Trophoblast cell (in vitro differentiated cells and primary cell): ENCODE measurements around the gene HBD.

Source experiments
- DNase-seq, 2 donors: peaks; one replicate each; pipeline ENCODE4 v3.0.0-alpha.2; 2016
- H2AFZ ChIP-seq: 2 replicates; pipeline ENCODE4 v1.6.1; 2013; ENCODE audit warnings: low read length, moderate library complexity, mild to moderate bottlenecking; ENCODE audit not compliant: insufficient read depth, poor library complexity
- H2AK5ac ChIP-seq: 2 replicates; pipeline ENCODE4 v1.6.1; 2013; ENCODE audit warnings: mild to moderate bottlenecking, low read length
- H2BK120ac ChIP-seq: 2 replicates; pipeline ENCODE4 v1.6.1; 2013; ENCODE audit warnings: low read length, mild to moderate bottlenecking, moderate library complexity; ENCODE audit not compliant: insufficient read depth, poor library complexity
- H2BK12ac ChIP-seq: 2 replicates; pipeline ENCODE4 v1.6.1; 2013; ENCODE audit warnings: mild to moderate bottlenecking, low read length, moderate library complexity
- H2BK5ac ChIP-seq: 2 replicates; pipeline ENCODE4 v1.6.1; 2013; ENCODE audit warnings: low read length, low read depth, moderate library complexity, mild to moderate bottlenecking; ENCODE audit not compliant: poor library complexity
- H3K14ac ChIP-seq: 2 replicates; pipeline ENCODE4 v1.6.1; 2013; ENCODE audit warnings: mild to moderate bottlenecking, low read length
- H3K18ac ChIP-seq: 2 replicates; pipeline ENCODE4 v1.6.1; 2013; ENCODE audit warnings: mild to moderate bottlenecking, low read length
- H3K23ac ChIP-seq: 2 replicates; pipeline ENCODE4 v1.6.1; 2013; ENCODE audit warnings: low read length
- H3K27ac ChIP-seq: 2 replicates; pipeline ENCODE4 v1.5.1; 2013; ENCODE audit warnings: low read depth, mild to moderate bottlenecking, inconsistent platforms, low read length, moderate library complexity
- H3K27me3 ChIP-seq: 2 replicates; pipeline ENCODE4 v1.6.1; 2013; ENCODE audit warnings: inconsistent platforms, mild to moderate bottlenecking, low read length, moderate library complexity; ENCODE audit not compliant: insufficient read depth
- H3K36me3 ChIP-seq, 2 experiments: 1 replicate in 1 of 2; 2 replicates in 1 of 2; pipeline ENCODE4 v1.6.1; 2013; ENCODE audit warnings: low read length in 2 of 2, mild to moderate bottlenecking in 2 of 2, moderate library complexity in 1 of 2; ENCODE audit not compliant: insufficient read depth in 2 of 2, control insufficient read depth in 1 of 2
- H3K4ac ChIP-seq: 2 replicates; pipeline ENCODE4 v1.6.1; 2013; ENCODE audit warnings: low read depth, mild to moderate bottlenecking, low read length, moderate library complexity
- H3K4me1 ChIP-seq, 2 experiments: 1 replicate in 1 of 2; 2 replicates in 1 of 2; pipeline ENCODE4 v1.6.1; 2013; ENCODE audit warnings: low read length in 2 of 2, mild to moderate bottlenecking in 2 of 2, moderate library complexity in 1 of 2; ENCODE audit not compliant: insufficient read depth in 2 of 2, control insufficient read depth in 1 of 2
- H3K4me2 ChIP-seq: 2 replicates; pipeline ENCODE4 v1.6.1; 2013; ENCODE audit warnings: inconsistent platforms, mild to moderate bottlenecking, low read length, moderate library complexity
- H3K4me3 ChIP-seq: 2 replicates; pipeline ENCODE4 v1.5.1; 2013; ENCODE audit warnings: mild to moderate bottlenecking, low read depth, low read length, inconsistent platforms
- H3K79me1 ChIP-seq: one replicate; pipeline ENCODE4 v1.6.1; 2013; ENCODE audit warnings: low read length
- H3K79me2 ChIP-seq: 2 replicates; pipeline ENCODE4 v1.6.1; 2013; ENCODE audit warnings: low read length, mild to moderate bottlenecking; ENCODE audit not compliant: control insufficient read depth, insufficient read depth, poor library complexity
- H3K9ac ChIP-seq: 2 replicates; pipeline ENCODE4 v1.6.1; 2013; ENCODE audit warnings: mild to moderate bottlenecking, low read length
- H3K9me3 ChIP-seq: 2 replicates; pipeline ENCODE4 v1.6.1; 2013; ENCODE audit warnings: low read depth, mild to moderate bottlenecking, control low read depth, inconsistent platforms, low read length; ENCODE audit not compliant: insufficient read depth
- H4K12ac ChIP-seq: 2 replicates; pipeline ENCODE4 v1.6.1; 2013; ENCODE audit warnings: low read depth, mild to moderate bottlenecking, low read length, moderate library complexity
- H4K8ac ChIP-seq: 2 replicates; pipeline ENCODE4 v1.6.1; 2013; ENCODE audit warnings: low read depth, mild to moderate bottlenecking, low read length, moderate library complexity
- H4K91ac ChIP-seq: one replicate; pipeline ENCODE4 v1.6.1; 2013; ENCODE audit warnings: low read depth, mild to moderate bottlenecking, low read length, moderate library complexity
- WGBS: extraction: QIAGEN DNeasy Blood & Tissue Kit; methylation state at CpG from one replicate; pipeline ENCODE4 v1.1.7; 2013; ENCODE audit warnings: missing lambda C conversion rate; ENCODE audit not compliant: insufficient read length, insufficient coverage; ENCODE audit errors: extremely low coverage; 5-methylcytosine and 5-hydroxymethylcytosine counted together

HBD gene

GRCh38 chr11:5269715-5270147 lies 35.4 kb upstream of the HBD start, which contains the start of gene HBE1:
TSS of gene HBE1 (minus strand) at chr11:5269945. CDS start at chr11:5269890, 55 bp downstream.
- Histone ChIP-seq H4K8ac (no peak within 1 kb of the TSS), H2BK5ac (no peak within 1 kb of the TSS), H2AK5ac (no peak within 1 kb of the TSS), H3K79me2 (no peaks in the 10 kb centered on the region), H4K12ac (no peak within 1 kb of the TSS), H2AFZ (no peak within 1 kb of the TSS), H2BK12ac (no peak within 1 kb of the TSS), H3K4ac (no peak within 1 kb of the TSS), H3K36me3 (no peaks in the 10 kb centered on the region), H3K18ac (no peak within 1 kb of the TSS), H3K4me3 (no peak within 1 kb of the TSS), H2BK120ac (no peak within 1 kb of the TSS), H3K9me3 (no peaks in the 10 kb centered on the region), H3K79me1 (no peaks in the 10 kb centered on the region), H3K9ac (no peak within 1 kb of the TSS), H3K14ac (no peak within 1 kb of the TSS), H3K27ac (no peak within 1 kb of the TSS), H3K27me3 (no peaks in the 10 kb centered on the region), H4K91ac (no peak within 1 kb of the TSS), H3K4me2 (no peak within 1 kb of the TSS), H3K4me1 (no peaks in the 10 kb centered on the region), H3K23ac (no peak within 1 kb of the TSS)
- WGBS, result no CpG with 5 or more reads among the region's 4 CpGs
- no peak for DNase-seq

GRCh38 chr11:5267033-5267563 lies 32.8 kb upstream of the HBD start:
- WGBS, result no CpG with 5 or more reads among the region's 2 CpGs
- no peaks in the 10 kb centered on the region for H3K79me1 ChIP-seq

GRCh38 chr11:5266609-5267008 lies 32.3 kb upstream of the HBD start:
- H3K9ac ChIP-seq, result no peak overlapping the region
- no peak overlapping the region for H2AFZ ChIP-seq
- H3K79me2 ChIP-seq, result no peaks in the 10 kb centered on the region
- no peaks in the 10 kb centered on the region for H3K79me1 ChIP-seq
- no peak overlapping the region for H3K4me3 ChIP-seq
- H3K36me3 ChIP-seq, result no peaks in the 10 kb centered on the region
- H2BK5ac ChIP-seq, result no peak overlapping the region
- no peak overlapping the region for H2AK5ac ChIP-seq
- H3K23ac ChIP-seq, result no peak overlapping the region
- H3K14ac ChIP-seq, result no peak overlapping the region
- no peak overlapping the region for H3K18ac ChIP-seq
- no peak overlapping the region for H2BK12ac ChIP-seq
- no peak overlapping the region for H4K12ac ChIP-seq
- no peak overlapping the region for H4K8ac ChIP-seq
- no peak overlapping the region for H3K27ac ChIP-seq
- H3K4ac ChIP-seq, result no peak overlapping the region
- H3K4me1 ChIP-seq, result no peaks in the 10 kb centered on the region
- H2BK120ac ChIP-seq, result no peak overlapping the region
- DNase-seq, result no peak
- H3K27me3 ChIP-seq, result no peaks in the 10 kb centered on the region
- H3K4me2 ChIP-seq, result no peak overlapping the region
- H4K91ac ChIP-seq, result no peak overlapping the region
- H3K9me3 ChIP-seq, result no peaks in the 10 kb centered on the region

More at GRCh38 chr11:5267033-5267563, 32.8 kb upstream of the HBD start:
- Histone ChIP-seq H3K18ac (no peak overlapping the region), H3K9me3 (no peaks in the 10 kb centered on the region), H4K91ac (no peak overlapping the region), H2AFZ (no peak overlapping the region), H3K9ac (no peak overlapping the region), H3K4me2 (no peak overlapping the region), H2BK5ac (no peak overlapping the region), H3K27me3 (no peaks in the 10 kb centered on the region), H3K27ac (no peak overlapping the region), H3K79me2 (no peaks in the 10 kb centered on the region), H3K14ac (no peak overlapping the region), H2BK12ac (no peak overlapping the region), H2AK5ac (no peak overlapping the region), H3K4ac (no peak overlapping the region), H4K8ac (no peak overlapping the region), H2BK120ac (no peak overlapping the region), H3K23ac (no peak overlapping the region), H3K4me3 (no peak overlapping the region), H3K4me1 (no peaks in the 10 kb centered on the region), H3K36me3 (no peaks in the 10 kb centered on the region), H4K12ac (no peak overlapping the region)
- DNase-seq, result no peak

- no peak overlapping the region for H3K4ac ChIP-seq
- DNase-seq, result no peak
- no peak overlapping the region for H3K27ac ChIP-seq
- no peak overlapping the region for H3K18ac ChIP-seq
- no peak overlapping the region for H3K23ac ChIP-seq
- H4K12ac ChIP-seq, result no peak overlapping the region
- H3K4me1 ChIP-seq, result no peaks in the 10 kb centered on the region
- no peaks in the 10 kb centered on the region for H3K9me3 ChIP-seq
- no peak overlapping the region for H3K4me2 ChIP-seq
- no peaks in the 10 kb centered on the region for H3K79me1 ChIP-seq
- H3K14ac ChIP-seq, result no peak overlapping the region
- no peak overlapping the region for H2BK5ac ChIP-seq
- H2AFZ ChIP-seq, result no peak overlapping the region
- no peaks in the 10 kb centered on the region for H3K27me3 ChIP-seq
- no CpG with 5 or more reads among the region's 2 CpGs for WGBS
- no peak overlapping the region for H2BK120ac ChIP-seq
- H2BK12ac ChIP-seq, result no peak overlapping the region
- no peak overlapping the region for H2AK5ac ChIP-seq
- H3K4me3 ChIP-seq, result no peak overlapping the region
- no peak overlapping the region for H4K91ac ChIP-seq
- H4K8ac ChIP-seq, result no peak overlapping the region
- no peak overlapping the region for H3K9ac ChIP-seq
- H3K36me3 ChIP-seq, result no peaks in the 10 kb centered on the region
- no peaks in the 10 kb centered on the region for H3K79me2 ChIP-seq
Observed at GRCh38 chr11:5265832-5266231, 31.5 kb upstream of the HBD start.
